Upper lobe of right lung (tissue), 1 donor: ENCODE data around the gene TXNRD2. TPM values are rescaled to one million over a fixed set of nuclear protein-coding genes. Genes with fewer than 3 reads are reported as not detected.
A peak's percentile ranks its signal among the peaks of the same experiment; 100 is the strongest.

ENCODE experiments used
- ATAC-seq: fragments of 200-7000 bp; cut with Tn5 transposase; one replicate; pipeline ENCODE4 v1.9.1; 2020; ENCODE audit warnings: mild to moderate bottlenecking, moderate library complexity
- DNase-seq: peaks from one replicate; pipeline ENCODE4 v3.0.0-alpha.2; 2020
- H3K27ac ChIP-seq: fragments of 200-600 bp; one replicate; pipeline ENCODE4 v1.8.0; 2022
- H3K27me3 ChIP-seq: fragments of 200-600 bp; one replicate; pipeline ENCODE4 v1.8.0; 2022; ENCODE audit warnings: mild to moderate bottlenecking
- H3K36me3 ChIP-seq: fragments of 200-600 bp; one replicate; pipeline ENCODE4 v1.8.0; 2022
- H3K4me1 ChIP-seq: fragments of 200-600 bp; one replicate; pipeline ENCODE4 v1.8.0; 2022
- H3K4me3 ChIP-seq: fragments of 200-600 bp; one replicate; pipeline ENCODE4 v1.8.0; 2022; ENCODE audit warnings: mild to moderate bottlenecking
- H3K9me3 ChIP-seq: fragments of 200-600 bp; one replicate; pipeline ENCODE4 v1.8.0; 2022
- CTCF ChIP-seq: fragments of 200-600 bp; IDR thresholded peaks from one replicate; pipeline ENCODE4 v1.8.0; 2022; ENCODE audit warnings: antibody characterized with exemption
- intact Hi-C: fragments of 100-400 bp; cut with DNase I; formaldehyde crosslinking; loops from one replicate; pipeline ENCODE4 v1.11.0; 2022
- total RNA-seq: library from RNA; stranded (reverse); fragmentation: NEBNext Ultra II Directional; extraction: Animal tissue kit (Norgen Biotek cat#: 25700); gene quantifications from one replicate; pipeline ENCODE4 v1.2.1, GENCODE V29; 2021
- donor health status: DM: no; HTN: yes; CAD: no; lungs with severe emphysema.

TXNRD2 gene
- total RNA-seq, 1 donor from 2014 or later = 40.7 TPM

- H3K27ac ChIP-seq = peak overlapping the region; percentile 21
- intact Hi-C loops = no loop called here
- no peak overlapping the region for H3K4me3 ChIP-seq
- H3K9me3 ChIP-seq = no peaks in the 10 kb centered on the region
- ATAC-seq (no peak), DNase-seq (no peak)
- H3K36me3 ChIP-seq = peaks cover 14% of the 10 kb centered on the region
- TF ChIP-seq CTCF = no peak
- H3K4me1 ChIP-seq = peaks cover 58% of the 10 kb centered on the region
- H3K27me3 ChIP-seq = no peaks in the 10 kb centered on the region
Measured at GRCh38 chr22:19852177-19852781, 89.3 kb downstream of the TXNRD2 start.

GRCh38 chr22:19851291-19852176 is 90.1 kb downstream of the TXNRD2 start:
- intact Hi-C loops = no loop called here
- Histone ChIP-seq H3K36me3 (peaks cover 14% of the 10 kb centered on the region), H3K27me3 (no peaks in the 10 kb centered on the region), H3K4me1 (peaks cover 58% of the 10 kb centered on the region), H3K9me3 (no peaks in the 10 kb centered on the region), H3K27ac (peak overlapping the region; percentile 25), H3K4me3 (no peak overlapping the region)
- ATAC-seq (no peak), DNase-seq (peak; percentile 76)
- no peak for TF ChIP-seq CTCF

GRCh38 chr22:19850763-19851109 is 90.9 kb downstream of the TXNRD2 start:
- ATAC-seq (no peak), DNase-seq (no peak)
- no peak for TF ChIP-seq CTCF
- Histone ChIP-seq H3K36me3 (peaks cover 14% of the 10 kb centered on the region), H3K4me3 (no peak overlapping the region), H3K9me3 (no peaks in the 10 kb centered on the region), H3K4me1 (peaks cover 52% of the 10 kb centered on the region), H3K27ac (peak overlapping the region; percentile 68), H3K27me3 (no peaks in the 10 kb centered on the region)
- intact Hi-C loops = no loop called here

GRCh38 chr22:19849835-19850762 is 91.5 kb downstream of the TXNRD2 start:
- DNase-seq (peak; percentile 84), ATAC-seq (peak; percentile 69)
- Histone ChIP-seq H3K4me3 (no peak overlapping the region), H3K9me3 (no peaks in the 10 kb centered on the region), H3K27ac (peak overlapping the region; percentile 68), H3K4me1 (peaks cover 55% of the 10 kb centered on the region), H3K27me3 (no peaks in the 10 kb centered on the region), H3K36me3 (peaks cover 14% of the 10 kb centered on the region)
- no peak for TF ChIP-seq CTCF
- intact Hi-C loops = no loop called here
